ENCODE data around the gene HADH.
"Not testable (repeated sequence)": the region's sequence is repeated elsewhere in the genome, so short reads cannot be mapped to it uniquely, and the experiment has no call there.

HADH gene

GRCh38 chr4:107989537-107990386 is at the start of gene HADH:
Gene HADH (plus strand): TSS chr4:107989889. CDS start chr4:107989933, 44 bp downstream.
- DNase-seq: peak; percentile 88 to 95 (median 92)

GRCh38 chr4:107945809-107946208 is 43.9 kb upstream of the HADH start:
- DNase-seq: no peak

- no peak for DNase-seq
Observed at GRCh38 chr4:107950746-107951540, 38.7 kb upstream of the HADH start.

- no peak for DNase-seq
Observed at GRCh38 chr4:107951551-107951950, 38.1 kb upstream of the HADH start.

- no peak for DNase-seq
Observed at GRCh38 chr4:107956011-107956410, 33.7 kb upstream of the HADH start.

GRCh38 chr4:107966903-107967302 is 22.8 kb upstream of the HADH start:
- no peak for DNase-seq

GRCh38 chr4:107967519-107967918 is 22.2 kb upstream of the HADH start:
- DNase-seq: not testable (repeated sequence)

GRCh38 chr4:107967921-107968320 is 21.8 kb upstream of the HADH start:
- DNase-seq: not testable (repeated sequence)

GRCh38 chr4:107970063-107970798 is 19.5 kb upstream of the HADH start:
- no peak for DNase-seq

- no peak for DNase-seq
Observed at GRCh38 chr4:107972605-107973004, 17.1 kb upstream of the HADH start.

- DNase-seq: no peak
Observed at GRCh38 chr4:107974523-107974922, 15.2 kb upstream of the HADH start.

GRCh38 chr4:107977482-107977881 is 12.2 kb upstream of the HADH start:
- no peak for DNase-seq

- DNase-seq: no peak
Observed at GRCh38 chr4:107977966-107978705, 11.6 kb upstream of the HADH start.

- no peak for DNase-seq
Observed at GRCh38 chr4:107978716-107979451, 10.8 kb upstream of the HADH start.

- DNase-seq: no peak
Observed at GRCh38 chr4:107987916-107988762, 1.6 kb upstream of the HADH start.

- no peak for DNase-seq
Observed at GRCh38 chr4:107988763-107989035, 990 bp upstream of the HADH start.

GRCh38 chr4:107989162-107989536 is 540 bp upstream of the HADH start:
- DNase-seq: no peak

GRCh38 chr4:107991945-107992630 is 2.4 kb downstream of the HADH start:
- DNase-seq: no peak

GRCh38 chr4:107993969-107994368 is 4.3 kb downstream of the HADH start:
- DNase-seq: no peak

- no peak for DNase-seq
Observed at GRCh38 chr4:107994894-107995293, 5.2 kb downstream of the HADH start.
